Suprapubic skin (tissue), 3 donors: ENCODE results near the gene DAB2IP.

Source experiments
- CTCF ChIP-seq, 2 donors: fragments of 200-600 bp in 1 of 2; fragments of 450-650 bp in 1 of 2; sonication (generic) in 1 of 2; IDR thresholded peaks; one replicate each; pipeline ENCODE4 v1.5.1; 2016 to 2019; ENCODE audit warnings: antibody characterized with exemption in 2 of 2, mild to moderate bottlenecking in 1 of 2, moderate library complexity in 1 of 2
- EP300 ChIP-seq: sonication (generic); formaldehyde crosslinking; IDR thresholded peaks from one replicate; pipeline ENCODE4 v1.6.1; 2017; ENCODE audit warnings: antibody characterized with exemption
- POLR2A ChIP-seq, 2 donors: fragments of 450-650 bp; IDR thresholded peaks; one replicate each; pipeline ENCODE4 v1.6.1; 2017; ENCODE audit warnings: antibody characterized with exemption in 2 of 2, mild to moderate bottlenecking in 2 of 2, moderate library complexity in 2 of 2

GRCh38 chr9:121628401-121628800 is 23.0 kb upstream of the DAB2IP start:
- TF ChIP-seq POLR2A (IDR thresholded peaks at IDR 0.05) (no peak), CTCF (IDR thresholded peaks at IDR 0.05) (no peak), EP300 (no peak)
